ENCODE measurements around the gene GALNT11.

DNA sequence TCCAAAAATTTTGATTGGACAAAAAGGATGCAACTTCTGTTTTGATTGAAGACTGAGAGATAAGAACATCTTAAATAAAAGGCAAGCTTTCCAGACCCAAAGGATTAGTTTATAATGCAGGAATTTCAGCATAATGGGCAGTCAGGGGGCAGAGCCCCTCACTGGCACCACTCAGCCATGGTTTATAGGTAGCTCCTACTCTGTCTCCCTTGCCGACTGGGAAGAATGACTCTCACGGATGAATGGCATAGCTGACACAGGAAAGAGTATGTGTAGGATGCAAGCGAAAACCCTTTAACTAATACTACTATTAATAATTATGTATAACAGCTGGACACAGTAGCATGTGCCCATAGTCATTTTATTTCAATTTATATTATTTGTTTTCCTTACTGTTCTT, 53.3 kb downstream of the GALNT11 start:
- TF ChIP-seq EZH2 (IDR thresholded peaks at IDR 0.05; ENCODE audit: low read length): no peak
- TF ChIP-seq, protein P1, sequence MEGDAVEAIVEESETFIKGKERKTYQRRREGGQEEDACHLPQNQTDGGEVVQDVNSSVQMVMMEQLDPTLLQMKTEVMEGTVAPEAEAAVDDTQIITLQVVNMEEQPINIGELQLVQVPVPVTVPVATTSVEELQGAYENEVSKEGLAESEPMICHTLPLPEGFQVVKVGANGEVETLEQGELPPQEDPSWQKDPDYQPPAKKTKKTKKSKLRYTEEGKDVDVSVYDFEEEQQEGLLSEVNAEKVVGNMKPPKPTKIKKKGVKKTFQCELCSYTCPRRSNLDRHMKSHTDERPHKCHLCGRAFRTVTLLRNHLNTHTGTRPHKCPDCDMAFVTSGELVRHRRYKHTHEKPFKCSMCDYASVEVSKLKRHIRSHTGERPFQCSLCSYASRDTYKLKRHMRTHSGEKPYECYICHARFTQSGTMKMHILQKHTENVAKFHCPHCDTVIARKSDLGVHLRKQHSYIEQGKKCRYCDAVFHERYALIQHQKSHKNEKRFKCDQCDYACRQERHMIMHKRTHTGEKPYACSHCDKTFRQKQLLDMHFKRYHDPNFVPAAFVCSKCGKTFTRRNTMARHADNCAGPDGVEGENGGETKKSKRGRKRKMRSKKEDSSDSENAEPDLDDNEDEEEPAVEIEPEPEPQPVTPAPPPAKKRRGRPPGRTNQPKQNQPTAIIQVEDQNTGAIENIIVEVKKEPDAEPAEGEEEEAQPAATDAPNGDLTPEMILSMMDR (optimal IDR thresholded peaks at IDR 0.05 in 1 of 3, IDR thresholded peaks at IDR 0.05 in 1 of 3, conservative IDR thresholded peaks at IDR 0.05 in 1 of 3; ENCODE audit: extremely low read depth in 1 of 3, insufficient read depth in 2 of 3, low read length in 3 of 3): no peak
